Liver (tissue), 9 donors: Measurements from ENCODE around the gene NYNRIN. TPM values are rescaled to one million over a fixed set of nuclear protein-coding genes. Genes with fewer than 3 reads are reported as not detected.
"Not testable (repeated sequence)": the region's sequence is repeated elsewhere in the genome, so short reads cannot be mapped to it uniquely, and the experiment has no call there.

Source experiments
- DNase-seq: peaks from one replicate; pipeline ENCODE4 v3.0.0-alpha.2; 2017; ENCODE audit warnings: low spot score
- H3K27ac ChIP-seq, 2 donors: one replicate each; pipeline ENCODE4 v1.7.0; 2013; ENCODE audit warnings: inconsistent platforms in 2 of 2, low read length in 2 of 2, control low read depth in 1 of 2, low read depth in 1 of 2, mild to moderate bottlenecking in 1 of 2
- H3K27me3 ChIP-seq, 4 donors: one replicate each; pipeline versions ENCODE4 v1.6.1 to v1.7.0; 2013; ENCODE audit warnings: low read length in 3 of 4, inconsistent platforms in 1 of 4, mild to moderate bottlenecking in 1 of 4, moderate library complexity in 1 of 4; ENCODE audit not compliant: control insufficient read depth in 4 of 4, insufficient read depth in 4 of 4
- H3K36me3 ChIP-seq, 4 donors: one replicate each; pipeline versions ENCODE4 v1.6.1 to v1.7.0; 2013; ENCODE audit warnings: low read length in 3 of 4, mild to moderate bottlenecking in 3 of 4, low read depth in 1 of 4, moderate library complexity in 1 of 4; ENCODE audit not compliant: control insufficient read depth in 4 of 4, insufficient read depth in 3 of 4
- H3K4me1 ChIP-seq, 4 donors: one replicate each; pipeline versions ENCODE4 v1.6.1 to v1.7.0; 2013; ENCODE audit warnings: low read length in 3 of 4, mild to moderate bottlenecking in 3 of 4, moderate library complexity in 1 of 4; ENCODE audit not compliant: control insufficient read depth in 4 of 4, insufficient read depth in 4 of 4
- H3K4me3 ChIP-seq, 3 donors: one replicate each; pipeline versions ENCODE4 v1.6.1 to v1.7.0; 2013; ENCODE audit warnings: low read length in 3 of 3, control low read depth in 1 of 3, low read depth in 1 of 3, mild to moderate bottlenecking in 1 of 3
- H3K9ac ChIP-seq, 2 donors: one replicate each; pipeline ENCODE4 v1.7.0; 2013; ENCODE audit warnings: low read length in 2 of 2, mild to moderate bottlenecking in 2 of 2, moderate library complexity in 2 of 2, control low read depth in 1 of 2, low read depth in 1 of 2
- H3K9me3 ChIP-seq, 4 donors: one replicate each; pipeline versions ENCODE4 v1.6.1 to v1.7.0; 2013; ENCODE audit warnings: low read length in 3 of 4; ENCODE audit not compliant: control insufficient read depth in 4 of 4
- EGR1 ChIP-seq, 2 donors: IDR thresholded peaks; 2 replicates each; pipeline ENCODE4 v1.6.1; 2016 to 2018; ENCODE audit warnings: antibody characterized with exemption in 2 of 2, low read depth in 2 of 2
- FOXA1 ChIP-seq: IDR thresholded peaks from 2 replicates; pipeline ENCODE4 v1.6.1; 2016; ENCODE audit warnings: antibody characterized with exemption
- HNF4A ChIP-seq, 2 donors: conservative IDR thresholded peaks; 2 replicates each; pipeline ENCODE4 v1.6.1; 2016; ENCODE audit warnings: antibody characterized with exemption in 2 of 2, mild to moderate bottlenecking in 2 of 2
- HNF4G ChIP-seq: IDR thresholded peaks from 2 replicates; pipeline ENCODE4 v1.6.1; 2016; ENCODE audit warnings: antibody characterized with exemption
- JUND ChIP-seq, 2 donors: IDR thresholded peaks; 2 replicates each; pipeline ENCODE4 v1.6.1; 2016; ENCODE audit warnings: antibody characterized with exemption in 2 of 2
- NR2F2 ChIP-seq: IDR thresholded peaks from 2 replicates; pipeline ENCODE4 v1.6.1; 2016; ENCODE audit warnings: antibody characterized with exemption
- RAD21 ChIP-seq, 2 donors: IDR thresholded peaks; 2 replicates each; pipeline ENCODE4 v1.6.1; 2016; ENCODE audit warnings: antibody characterized with exemption in 2 of 2, mild to moderate bottlenecking in 2 of 2
- RXRA ChIP-seq, 2 donors: IDR thresholded peaks; 2 replicates each; pipeline ENCODE4 v1.6.1; 2017 to 2018; ENCODE audit warnings: antibody characterized with exemption in 2 of 2, mild to moderate bottlenecking in 1 of 2
- SP1 ChIP-seq: IDR thresholded peaks from 2 replicates; pipeline ENCODE4 v1.6.1; 2018; ENCODE audit warnings: antibody characterized with exemption, mild to moderate bottlenecking
- TAF1 ChIP-seq: conservative IDR thresholded peaks from 2 replicates; pipeline ENCODE4 v1.6.1; 2016; ENCODE audit warnings: antibody characterized with exemption, mild to moderate bottlenecking
- YY1 ChIP-seq: IDR thresholded peaks from 2 replicates; pipeline ENCODE4 v1.6.1; 2016; ENCODE audit warnings: antibody characterized with exemption, mild to moderate bottlenecking
- WGBS: extraction: QIAGEN DNeasy Blood & Tissue Kit; methylation state at CpG from one replicate; pipeline ENCODE4 v1.1.7; 2013; 5-methylcytosine and 5-hydroxymethylcytosine counted together
- polyA plus RNA-seq, 2 donors: library from polyadenylated mRNA; stranded (reverse) in 1 of 2; unstranded in 1 of 2; fragments of 200-250 nt in 1 of 2; fragments of >200 nt in 1 of 2; fragmentation: Nextera tagmentation in 1 of 2; extraction: Ambion mirVana in 1 of 2; gene quantifications; one replicate each; pipeline versions ENCODE4 v1.2.1 to v1.2.3, GENCODE V29; 2013 to 2015
- total RNA-seq, 2 donors: library from RNA; depleted of rRNA; stranded (reverse); fragments of >200 nt; gene quantifications; one replicate each; pipeline ENCODE4 v1.2.3, GENCODE V29; 2014
- TF ChIP-seq, protein P1 (sequence below): IDR thresholded peaks from 2 replicates; pipeline ENCODE4 v1.6.1; 2016; ENCODE audit warnings: antibody characterized with exemption
- TF ChIP-seq, protein P2 (sequence below): fragments of 150-350 bp; IDR thresholded peaks from 2 replicates; pipeline ENCODE4 v1.5.1; 2017; ENCODE audit warnings: improper control_type of control experiment, low read depth, low read length; ENCODE audit not compliant: missing input control
- TF ChIP-seq, protein P3 (sequence below): IDR thresholded peaks from 2 replicates; pipeline ENCODE4 v1.6.1; 2016; ENCODE audit warnings: antibody characterized with exemption, mild to moderate bottlenecking
- donor health status: healthy.
- donor health status: healthy.
- donor health status: healthy.
- donor health status: healthy.
- donor health status: healthy.

Gene NYNRIN
- total and polyA plus RNA-seq, 4 donors: 0.89 to 11.0 (median 1.8) TPM

DNA sequence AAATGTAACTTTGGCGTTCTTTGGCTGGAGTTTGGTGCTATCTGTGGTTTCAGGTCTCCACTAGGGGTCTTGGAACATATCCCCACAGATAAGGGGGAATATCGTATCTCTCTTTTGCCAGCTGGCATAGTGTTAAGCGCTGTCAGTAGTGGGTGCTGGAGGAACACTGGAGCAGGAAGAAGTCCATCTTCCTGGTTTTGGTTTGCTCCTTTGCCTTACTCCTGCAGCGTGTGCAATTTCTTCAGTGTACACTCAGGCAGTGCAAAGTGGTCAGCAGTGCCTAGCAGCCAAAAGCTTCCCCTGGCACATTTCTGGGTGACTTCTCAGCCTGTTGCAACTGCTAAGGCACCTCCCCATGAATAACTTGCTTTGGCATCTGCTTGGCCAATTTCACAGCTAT is 47.3 kb upstream of the NYNRIN start:
- no peak overlapping the region for H3K27ac ChIP-seq
- no peak for TF ChIP-seq RAD21 (IDR thresholded peaks at IDR 0.05)
- TF ChIP-seq JUND (IDR thresholded peaks at IDR 0.05): no peak
- TF ChIP-seq, protein P1, sequence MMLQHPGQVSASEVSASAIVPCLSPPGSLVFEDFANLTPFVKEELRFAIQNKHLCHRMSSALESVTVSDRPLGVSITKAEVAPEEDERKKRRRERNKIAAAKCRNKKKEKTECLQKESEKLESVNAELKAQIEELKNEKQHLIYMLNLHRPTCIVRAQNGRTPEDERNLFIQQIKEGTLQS: no peak
- TF ChIP-seq, protein P2, sequence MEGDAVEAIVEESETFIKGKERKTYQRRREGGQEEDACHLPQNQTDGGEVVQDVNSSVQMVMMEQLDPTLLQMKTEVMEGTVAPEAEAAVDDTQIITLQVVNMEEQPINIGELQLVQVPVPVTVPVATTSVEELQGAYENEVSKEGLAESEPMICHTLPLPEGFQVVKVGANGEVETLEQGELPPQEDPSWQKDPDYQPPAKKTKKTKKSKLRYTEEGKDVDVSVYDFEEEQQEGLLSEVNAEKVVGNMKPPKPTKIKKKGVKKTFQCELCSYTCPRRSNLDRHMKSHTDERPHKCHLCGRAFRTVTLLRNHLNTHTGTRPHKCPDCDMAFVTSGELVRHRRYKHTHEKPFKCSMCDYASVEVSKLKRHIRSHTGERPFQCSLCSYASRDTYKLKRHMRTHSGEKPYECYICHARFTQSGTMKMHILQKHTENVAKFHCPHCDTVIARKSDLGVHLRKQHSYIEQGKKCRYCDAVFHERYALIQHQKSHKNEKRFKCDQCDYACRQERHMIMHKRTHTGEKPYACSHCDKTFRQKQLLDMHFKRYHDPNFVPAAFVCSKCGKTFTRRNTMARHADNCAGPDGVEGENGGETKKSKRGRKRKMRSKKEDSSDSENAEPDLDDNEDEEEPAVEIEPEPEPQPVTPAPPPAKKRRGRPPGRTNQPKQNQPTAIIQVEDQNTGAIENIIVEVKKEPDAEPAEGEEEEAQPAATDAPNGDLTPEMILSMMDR: no peak
- no peak for TF ChIP-seq TAF1
- no peak for TF ChIP-seq EGR1 (IDR thresholded peaks at IDR 0.05; ENCODE audit: low read depth in 2 of 2)
- no peak for TF ChIP-seq HNF4G
- no peak for TF ChIP-seq FOXA1
- no peak for TF ChIP-seq YY1
- no peak for TF ChIP-seq RXRA (IDR thresholded peaks at IDR 0.05)
- TF ChIP-seq SP1: no peak
- TF ChIP-seq, protein P3, sequence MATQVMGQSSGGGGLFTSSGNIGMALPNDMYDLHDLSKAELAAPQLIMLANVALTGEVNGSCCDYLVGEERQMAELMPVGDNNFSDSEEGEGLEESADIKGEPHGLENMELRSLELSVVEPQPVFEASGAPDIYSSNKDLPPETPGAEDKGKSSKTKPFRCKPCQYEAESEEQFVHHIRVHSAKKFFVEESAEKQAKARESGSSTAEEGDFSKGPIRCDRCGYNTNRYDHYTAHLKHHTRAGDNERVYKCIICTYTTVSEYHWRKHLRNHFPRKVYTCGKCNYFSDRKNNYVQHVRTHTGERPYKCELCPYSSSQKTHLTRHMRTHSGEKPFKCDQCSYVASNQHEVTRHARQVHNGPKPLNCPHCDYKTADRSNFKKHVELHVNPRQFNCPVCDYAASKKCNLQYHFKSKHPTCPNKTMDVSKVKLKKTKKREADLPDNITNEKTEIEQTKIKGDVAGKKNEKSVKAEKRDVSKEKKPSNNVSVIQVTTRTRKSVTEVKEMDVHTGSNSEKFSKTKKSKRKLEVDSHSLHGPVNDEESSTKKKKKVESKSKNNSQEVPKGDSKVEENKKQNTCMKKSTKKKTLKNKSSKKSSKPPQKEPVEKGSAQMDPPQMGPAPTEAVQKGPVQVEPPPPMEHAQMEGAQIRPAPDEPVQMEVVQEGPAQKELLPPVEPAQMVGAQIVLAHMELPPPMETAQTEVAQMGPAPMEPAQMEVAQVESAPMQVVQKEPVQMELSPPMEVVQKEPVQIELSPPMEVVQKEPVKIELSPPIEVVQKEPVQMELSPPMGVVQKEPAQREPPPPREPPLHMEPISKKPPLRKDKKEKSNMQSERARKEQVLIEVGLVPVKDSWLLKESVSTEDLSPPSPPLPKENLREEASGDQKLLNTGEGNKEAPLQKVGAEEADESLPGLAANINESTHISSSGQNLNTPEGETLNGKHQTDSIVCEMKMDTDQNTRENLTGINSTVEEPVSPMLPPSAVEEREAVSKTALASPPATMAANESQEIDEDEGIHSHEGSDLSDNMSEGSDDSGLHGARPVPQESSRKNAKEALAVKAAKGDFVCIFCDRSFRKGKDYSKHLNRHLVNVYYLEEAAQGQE: no peak
- peaks cover 0 to 6% (median 2%) of the 10 kb centered on the region in 4 donors for H3K4me1 ChIP-seq
- no peak for DNase-seq
- no peak overlapping the region for H3K4me3 ChIP-seq
- no peaks in the 10 kb centered on the region for H3K36me3 ChIP-seq
- 48% methylated on average over 4 of the region's 4 CpGs for WGBS
- no peaks in the 10 kb centered on the region for H3K27me3 ChIP-seq
- H3K9me3 ChIP-seq: no peaks in the 10 kb centered on the region
- H3K9ac ChIP-seq: no peak overlapping the region

DNA sequence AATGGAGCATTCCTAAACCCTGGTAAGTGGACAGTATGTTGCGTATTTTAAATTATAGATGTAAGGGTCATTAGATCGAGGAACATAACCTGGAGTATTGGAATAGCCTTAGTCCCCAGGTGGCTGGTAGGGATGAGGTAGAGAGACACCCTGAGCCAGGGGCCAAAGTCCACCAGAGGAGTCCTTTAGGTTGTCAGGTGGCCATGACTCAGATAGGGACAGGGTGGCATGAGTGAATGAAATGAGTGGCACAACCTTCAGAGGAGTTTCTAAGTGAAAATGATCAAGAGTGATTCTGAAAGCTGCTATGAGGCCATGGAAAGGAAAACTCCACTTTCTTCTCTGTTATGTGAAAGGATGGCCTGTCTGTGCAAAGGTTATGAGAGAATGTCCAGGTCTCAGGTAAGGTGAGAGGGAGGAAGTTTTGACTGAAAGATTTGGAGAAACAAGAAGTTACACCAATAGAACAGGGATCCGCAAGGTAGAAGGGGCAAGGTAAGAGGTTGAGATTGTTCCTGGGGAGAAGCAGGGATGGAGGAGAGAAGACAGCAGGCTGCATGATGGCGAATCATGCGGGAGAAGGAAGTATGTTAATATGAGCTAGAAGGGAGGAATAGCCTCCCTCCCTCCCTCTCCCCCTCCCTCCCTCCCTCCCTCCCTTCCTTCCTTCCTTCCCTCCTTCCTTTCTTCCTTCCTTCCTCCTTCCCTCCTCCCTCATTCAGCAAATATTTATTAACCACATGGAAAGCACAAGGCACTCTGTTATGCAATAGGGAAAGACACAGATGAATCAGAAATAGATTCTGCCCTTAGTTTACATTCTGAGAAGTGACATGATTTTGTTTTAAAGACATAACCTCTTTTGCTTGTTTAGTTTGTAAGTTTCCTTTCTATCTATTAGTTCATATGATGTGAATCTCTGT is 45.0 kb upstream of the NYNRIN start:
- no peaks in the 10 kb centered on the region for H3K36me3 ChIP-seq
- no peaks in the 10 kb centered on the region for H3K27me3 ChIP-seq
- TF ChIP-seq, protein P1: no peak
- TF ChIP-seq HNF4A (conservative IDR thresholded peaks at IDR 0.05): peak; percentile 62 to 70
- TF ChIP-seq NR2F2: no peak
- peak in 1 of 2 donors; percentile 42 for TF ChIP-seq JUND (IDR thresholded peaks at IDR 0.05)
- no peak for TF ChIP-seq HNF4G
- TF ChIP-seq SP1: no peak
- no peak overlapping the region for H3K27ac ChIP-seq
- H3K9ac ChIP-seq: no peak overlapping the region
- H3K9me3 ChIP-seq: no peaks in the 10 kb centered on the region
- DNase-seq: no peak
- peaks cover 0 to 6% (median 2%) of the 10 kb centered on the region in 4 donors for H3K4me1 ChIP-seq
- H3K4me3 ChIP-seq: no peak overlapping the region
- WGBS: 49% methylated on average over 5 of the region's 5 CpGs

DNA sequence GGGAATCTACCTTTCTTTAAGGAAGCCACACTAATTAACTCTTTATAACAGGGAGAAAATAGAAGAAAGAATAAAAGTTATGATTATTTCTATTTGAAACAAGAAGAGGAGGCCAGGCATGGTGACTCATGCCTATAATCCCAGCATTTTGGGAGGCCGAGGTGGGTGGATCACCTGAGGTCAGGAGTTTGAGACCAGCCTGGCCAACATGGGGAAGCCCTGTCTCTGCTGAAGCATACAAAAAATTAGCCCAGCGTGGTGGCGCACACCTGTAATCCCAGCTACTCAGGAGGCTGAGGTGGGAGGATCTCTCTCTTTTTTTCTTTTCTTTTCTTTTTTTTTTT is 44.3 kb upstream of the NYNRIN start:
- H3K36me3 ChIP-seq, H3K9me3 ChIP-seq, H3K27ac ChIP-seq, H3K4me3 ChIP-seq, DNase-seq, H3K27me3 ChIP-seq, H3K4me1 ChIP-seq, H3K9ac ChIP-seq: not testable (repeated sequence)
- WGBS: 92% methylated on average over 3 of the region's 3 CpGs
